Measurements from ENCODE around the gene LAP3. TPM values are rescaled to one million over a fixed set of nuclear protein-coding genes. Genes with fewer than 3 reads are reported as not detected.

Gene LAP3
- total RNA-seq, 6 experiments from 2014 or later: 70.9 to 138 (median 102) TPM

DNA sequence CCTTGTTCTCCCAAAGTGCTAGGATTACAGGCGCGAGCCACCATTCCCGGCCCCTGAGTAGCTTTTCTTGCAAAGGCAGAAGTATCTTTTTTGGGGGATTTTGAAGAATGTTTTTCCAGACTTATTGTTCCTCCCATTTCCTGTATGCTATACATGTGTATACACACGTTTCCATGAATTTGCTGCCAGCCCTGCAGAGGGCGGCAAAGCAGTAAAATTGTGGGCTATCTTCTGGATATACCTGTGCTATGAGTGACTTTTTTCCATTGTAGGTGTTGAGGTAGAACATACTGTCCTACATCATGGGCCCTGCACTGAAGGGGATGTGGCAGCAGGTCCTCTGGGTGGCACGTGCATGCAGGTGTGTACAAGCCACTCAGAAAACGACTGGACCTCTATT lies 20.5 kb downstream of the LAP3 start:
- intact Hi-C loops (cut with DNase I): no loop called here

DNA sequence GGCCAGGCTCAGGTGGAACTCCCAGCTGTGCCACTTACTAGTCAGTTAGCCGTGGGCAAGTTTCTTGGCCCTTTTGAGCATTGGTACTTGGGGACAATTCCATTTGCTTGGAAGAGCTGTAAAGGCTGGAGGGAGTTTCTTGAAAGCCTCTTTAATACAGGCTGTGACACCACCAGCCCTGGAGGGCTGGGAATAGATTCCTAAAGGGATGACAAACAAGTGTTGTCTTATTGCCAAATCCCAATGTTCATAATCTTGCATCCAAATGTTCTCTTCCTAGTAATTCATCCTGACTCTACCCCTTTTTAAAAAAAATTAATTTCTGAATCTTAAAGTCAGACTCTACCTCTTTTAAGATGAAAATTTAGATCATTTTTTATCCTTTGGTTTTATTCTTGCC lies 22.8 kb downstream of the LAP3 start:
- Histone ChIP-seq H3K36me3 (peaks cover 13 to 88% (median 45%) of the 10 kb centered on the region in 4 donors), H3K4me1 (no peaks in the 10 kb centered on the region), H3K9me3 (no peaks in the 10 kb centered on the region), H3K27me3 (no peaks in the 10 kb centered on the region), H3K27ac (no peak overlapping the region), H3K4me3 (no peak overlapping the region)
- WGBS (ENCODE audit: insufficient coverage, low coverage, low lambda C conversion rate, missing lambda C conversion rate): 100% methylated on average over 1 of the region's 1 CpG
- no peak for DNase-seq
- ATAC-seq: no peak
- intact Hi-C loops (cut with DNase I): no loop called here
- TF ChIP-seq POLR2A (IDR thresholded peaks at IDR 0.05): no peak
- TF ChIP-seq, protein P1, sequence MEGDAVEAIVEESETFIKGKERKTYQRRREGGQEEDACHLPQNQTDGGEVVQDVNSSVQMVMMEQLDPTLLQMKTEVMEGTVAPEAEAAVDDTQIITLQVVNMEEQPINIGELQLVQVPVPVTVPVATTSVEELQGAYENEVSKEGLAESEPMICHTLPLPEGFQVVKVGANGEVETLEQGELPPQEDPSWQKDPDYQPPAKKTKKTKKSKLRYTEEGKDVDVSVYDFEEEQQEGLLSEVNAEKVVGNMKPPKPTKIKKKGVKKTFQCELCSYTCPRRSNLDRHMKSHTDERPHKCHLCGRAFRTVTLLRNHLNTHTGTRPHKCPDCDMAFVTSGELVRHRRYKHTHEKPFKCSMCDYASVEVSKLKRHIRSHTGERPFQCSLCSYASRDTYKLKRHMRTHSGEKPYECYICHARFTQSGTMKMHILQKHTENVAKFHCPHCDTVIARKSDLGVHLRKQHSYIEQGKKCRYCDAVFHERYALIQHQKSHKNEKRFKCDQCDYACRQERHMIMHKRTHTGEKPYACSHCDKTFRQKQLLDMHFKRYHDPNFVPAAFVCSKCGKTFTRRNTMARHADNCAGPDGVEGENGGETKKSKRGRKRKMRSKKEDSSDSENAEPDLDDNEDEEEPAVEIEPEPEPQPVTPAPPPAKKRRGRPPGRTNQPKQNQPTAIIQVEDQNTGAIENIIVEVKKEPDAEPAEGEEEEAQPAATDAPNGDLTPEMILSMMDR (IDR thresholded peaks at IDR 0.05): no peak

More for the DNA sequence above, 20.5 kb downstream of the LAP3 start:
- H3K9me3 ChIP-seq: no peaks in the 10 kb centered on the region
- no peaks in the 10 kb centered on the region for H3K4me1 ChIP-seq
- H3K4me3 ChIP-seq: no peak overlapping the region
- 70% methylated on average over 7 of the region's 7 CpGs for WGBS (ENCODE audit: insufficient coverage, low coverage, low lambda C conversion rate, missing lambda C conversion rate)
- H3K27ac ChIP-seq: no peak overlapping the region
- ATAC-seq (peak in 3 of 4 donors; percentile 26 to 63 (median 33)), DNase-seq (no peak)
- no peak for TF ChIP-seq POLR2A (IDR thresholded peaks at IDR 0.05)
- TF ChIP-seq, protein P1 (IDR thresholded peaks at IDR 0.05): peak in 3 of 4 donors; percentile 9 to 20 (median 11)
- H3K27me3 ChIP-seq: no peaks in the 10 kb centered on the region
- peaks cover 13 to 98% (median 53%) of the 10 kb centered on the region in 4 donors for H3K36me3 ChIP-seq

DNA sequence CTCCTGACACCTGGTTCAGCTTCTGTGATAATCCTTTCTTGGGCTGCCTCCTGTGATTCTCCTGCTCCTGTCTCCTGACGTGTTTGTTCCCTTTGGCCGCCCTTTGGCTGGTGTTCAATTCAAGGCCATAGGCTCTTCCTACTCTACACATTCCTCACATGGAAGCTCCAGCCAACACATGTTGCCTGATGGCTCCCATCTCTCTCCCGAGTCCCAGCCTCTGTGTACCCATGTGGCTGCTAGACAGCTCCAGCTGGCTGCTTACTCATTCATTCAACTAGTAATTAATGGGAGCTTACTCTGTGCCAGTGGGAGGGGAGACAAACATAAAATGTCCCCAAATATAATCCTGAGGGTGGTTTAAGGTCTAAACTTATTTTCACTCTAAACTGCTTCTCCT lies 28.2 kb downstream of the LAP3 start:
- WGBS (ENCODE audit: insufficient coverage, low coverage, low lambda C conversion rate, missing lambda C conversion rate): 65% methylated on average over 3 of the region's 3 CpGs

DNA sequence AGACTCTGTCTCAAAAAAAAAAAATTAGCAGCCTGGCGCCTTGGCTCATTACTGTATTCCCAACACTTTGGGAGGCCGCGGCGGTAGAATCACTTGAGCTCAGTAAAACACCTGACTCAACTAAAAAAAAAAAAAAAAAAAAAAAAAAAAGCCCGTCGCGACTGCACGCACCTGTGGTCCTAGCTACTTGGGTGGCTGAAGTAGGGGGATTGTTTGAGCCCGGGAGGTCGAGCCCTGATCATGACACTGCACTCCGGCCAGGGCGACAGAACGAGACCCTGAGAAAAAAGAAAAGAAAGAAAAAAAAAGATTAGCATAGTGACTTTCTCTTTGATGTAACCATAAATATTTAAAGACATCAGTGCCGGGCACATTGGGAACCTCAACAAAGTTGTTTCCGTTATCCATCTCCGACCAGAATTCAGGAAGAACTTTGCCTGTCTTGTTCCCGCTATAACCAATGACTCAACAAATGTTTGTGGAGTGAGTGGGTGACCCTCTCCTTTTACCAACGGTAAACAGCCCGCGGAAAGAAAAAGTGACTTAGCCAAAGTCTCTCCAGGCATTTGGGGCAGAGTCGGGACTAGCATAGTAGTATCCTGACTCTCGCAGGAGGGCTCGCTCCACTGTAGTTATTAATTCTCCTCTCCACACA lies 36.9 kb downstream of the LAP3 start:
- intact Hi-C loops (cut with DNase I): no loop called here
- no peaks in the 10 kb centered on the region for H3K36me3 ChIP-seq
- ATAC-seq (peak; percentile 77 to 85 (median 79)), DNase-seq (peak in 2 of 3 donors; percentile 43 to 53)
- H3K27me3 ChIP-seq: no peaks in the 10 kb centered on the region
- TF ChIP-seq POLR2A (IDR thresholded peaks at IDR 0.05): no peak
- TF ChIP-seq, protein P1 (IDR thresholded peaks at IDR 0.05): no peak
- H3K27ac ChIP-seq: peak overlapping the region; percentile 78 to 86 (median 86)
- WGBS (ENCODE audit: insufficient coverage, low coverage, low lambda C conversion rate, missing lambda C conversion rate): 3% methylated on average over 20 of the region's 23 CpGs
- H3K4me3 ChIP-seq: peak overlapping the region; percentile 70 to 90 (median 73)
- peaks cover 0 to 16% (median 6%) of the 10 kb centered on the region in 4 donors for H3K4me1 ChIP-seq
- H3K9me3 ChIP-seq: no peaks in the 10 kb centered on the region

More for the DNA sequence above, 28.2 kb downstream of the LAP3 start:
- Histone ChIP-seq H3K4me1 (no peaks in the 10 kb centered on the region), H3K27me3 (no peaks in the 10 kb centered on the region), H3K36me3 (peaks cover 6 to 70% (median 37%) of the 10 kb centered on the region in 4 donors), H3K4me3 (no peak overlapping the region), H3K9me3 (no peaks in the 10 kb centered on the region), H3K27ac (no peak overlapping the region)
- intact Hi-C loops (cut with DNase I): no loop called here
- ATAC-seq: no peak
- DNase-seq: no peak
- TF ChIP-seq, protein P1 (IDR thresholded peaks at IDR 0.05): no peak
- TF ChIP-seq POLR2A (IDR thresholded peaks at IDR 0.05): no peak
